HG03442 (cell line): ENCODE results near the gene BLZF1.
"Not testable (repeated sequence)": the region's sequence is repeated elsewhere in the genome, so short reads cannot be mapped to it uniquely, and the experiment has no call there.

Source experiments
- ATAC-seq: cut with Tn5 transposase; IDR thresholded peaks from one replicate; pipeline ENCODE4 v1.9.1; 2021; ENCODE audit warnings: mild to moderate bottlenecking, moderate library complexity; ENCODE audit not compliant: unreplicated experiment

BLZF1 gene

GRCh38 chr1:169367686-169368405 lies at the start of gene BLZF1, which contains the start of gene NME7:
BLZF1 (plus strand) TSS chr1:169368195; CDS start chr1:169369523, 1,328 bp downstream.
NME7 (minus strand) TSS chr1:169367797; CDS start chr1:169367710, 87 bp downstream.
- peak; percentile 95 for ATAC-seq

- ATAC-seq: no peak
These were observed 49.3 kb upstream of the BLZF1 start for GRCh38 chr1:169318536-169319244.

GRCh38 chr1:169321539-169321938 lies 46.5 kb upstream of the BLZF1 start:
- ATAC-seq: no peak

GRCh38 chr1:169322138-169322537 lies 45.9 kb upstream of the BLZF1 start:
- ATAC-seq: no peak

GRCh38 chr1:169325117-169325516 lies 42.9 kb upstream of the BLZF1 start:
- no peak for ATAC-seq

GRCh38 chr1:169326261-169326955 lies 41.6 kb upstream of the BLZF1 start:
- ATAC-seq: peak; percentile 26

GRCh38 chr1:169326956-169327268 lies 41.1 kb upstream of the BLZF1 start:
- ATAC-seq: peak; percentile 95

GRCh38 chr1:169327875-169328274 lies 40.1 kb upstream of the BLZF1 start:
- ATAC-seq: no peak

- no peak for ATAC-seq
These were observed 38.6 kb upstream of the BLZF1 start for GRCh38 chr1:169329383-169329782.

- ATAC-seq: no peak
These were observed 37.1 kb upstream of the BLZF1 start for GRCh38 chr1:169330927-169331326.

- not testable (repeated sequence) for ATAC-seq
These were observed 33.3 kb upstream of the BLZF1 start for GRCh38 chr1:169334727-169335126.

- not testable (repeated sequence) for ATAC-seq
These were observed 30.9 kb upstream of the BLZF1 start for GRCh38 chr1:169336947-169337715.

- ATAC-seq: no peak
These were observed 29.4 kb upstream of the BLZF1 start for GRCh38 chr1:169338617-169339016.

- ATAC-seq: no peak
These were observed 28.2 kb upstream of the BLZF1 start for GRCh38 chr1:169339773-169340172.

GRCh38 chr1:169340882-169341281 lies 27.1 kb upstream of the BLZF1 start:
- ATAC-seq: no peak

GRCh38 chr1:169342096-169342495 lies 25.9 kb upstream of the BLZF1 start:
- not testable (repeated sequence) for ATAC-seq

- ATAC-seq: no peak
These were observed 22.5 kb upstream of the BLZF1 start for GRCh38 chr1:169345511-169345910.

GRCh38 chr1:169346036-169346589 lies 21.9 kb upstream of the BLZF1 start:
- ATAC-seq: no peak

GRCh38 chr1:169347688-169348382 lies 20.2 kb upstream of the BLZF1 start:
- ATAC-seq: no peak

- no peak for ATAC-seq
These were observed 19.5 kb upstream of the BLZF1 start for GRCh38 chr1:169348383-169349036.
